GM23248 (cell line): ENCODE measurements around the gene TMEM100. TPM values are rescaled to one million over a fixed set of nuclear protein-coding genes. Genes with fewer than 3 reads are reported as not detected.

Source experiments
- DNase-seq: peaks from one replicate; pipeline ENCODE4 v3.0.0-alpha.2; 2015
- H2AFZ ChIP-seq: fragments of 200-600 bp; sonication (generic); 2 replicates; pipeline ENCODE4 v1.6.1; 2016; ENCODE audit warnings: antibody characterized with exemption
- H3F3A ChIP-seq: fragments of 200-600 bp; sonication (generic); 2 replicates; pipeline ENCODE4 v1.6.1; 2016; ENCODE audit warnings: mild to moderate bottlenecking, antibody characterized with exemption, mixed run types; ENCODE audit not compliant: insufficient read depth
- H3K27ac ChIP-seq: fragments of 200-600 bp; sonication (generic); 2 replicates; pipeline ENCODE4 v1.5.1; 2016; ENCODE audit warnings: mild to moderate bottlenecking
- H3K27me3 ChIP-seq: fragments of 200-600 bp; sonication (generic); replicated peaks from 2 replicates; pipeline ENCODE4 v1.6.1; 2016; ENCODE audit warnings: mild to moderate bottlenecking; ENCODE audit not compliant: insufficient read depth
- H3K36me3 ChIP-seq: fragments of 200-600 bp; sonication (generic); 2 replicates; pipeline ENCODE4 v1.6.1; 2016; ENCODE audit warnings: low read depth, mild to moderate bottlenecking
- H3K4me1 ChIP-seq: fragments of 200-600 bp; sonication (generic); 2 replicates; pipeline ENCODE4 v1.6.1; 2016; ENCODE audit warnings: mild to moderate bottlenecking; ENCODE audit not compliant: insufficient read depth
- H3K4me2 ChIP-seq: fragments of 200-600 bp; sonication (generic); one replicate; pipeline ENCODE4 v1.6.1; 2016; ENCODE audit warnings: mild to moderate bottlenecking; ENCODE audit not compliant: unreplicated experiment
- H3K4me3 ChIP-seq: fragments of 200-600 bp; sonication (generic); 2 replicates; pipeline ENCODE4 v1.5.1; 2016; ENCODE audit warnings: mild to moderate bottlenecking
- H3K79me2 ChIP-seq: fragments of 200-600 bp; sonication (generic); 2 replicates; pipeline ENCODE4 v1.6.1; 2016; ENCODE audit warnings: mild to moderate bottlenecking; ENCODE audit not compliant: insufficient read depth
- H3K9ac ChIP-seq: fragments of 200-600 bp; sonication (generic); 2 replicates; pipeline ENCODE4 v1.6.1; 2016; ENCODE audit warnings: mild to moderate bottlenecking
- H3K9me2 ChIP-seq: fragments of 200-600 bp; sonication (generic); 2 replicates; pipeline ENCODE4 v1.6.1; 2016; ENCODE audit warnings: mixed run types, mild to moderate bottlenecking, moderate library complexity; ENCODE audit not compliant: insufficient read depth
- H3K9me3 ChIP-seq: fragments of 200-600 bp; sonication (generic); one replicate; pipeline ENCODE4 v1.6.1; 2017; ENCODE audit warnings: low read depth
- H4K20me1 ChIP-seq: fragments of 200-600 bp; sonication (generic); 2 replicates; pipeline ENCODE4 v1.6.0; 2016; ENCODE audit not compliant: insufficient read depth
- EZH2 ChIP-seq: fragments of 200-600 bp; sonication (generic); IDR thresholded peaks from 2 replicates; pipeline ENCODE4 v1.6.1; 2018; ENCODE audit warnings: antibody characterized with exemption, mild to moderate bottlenecking; ENCODE audit not compliant: insufficient read depth, poor library complexity, severe bottlenecking
- EZH2phosphoT487 ChIP-seq: fragments of 200-600 bp; sonication (generic); IDR thresholded peaks from 2 replicates; pipeline ENCODE4 v1.6.1; 2018; ENCODE audit warnings: antibody characterized with exemption, moderate library complexity, mild to moderate bottlenecking, low read depth; ENCODE audit not compliant: insufficient read depth
- WGBS, 2 experiments: methylation state at CpG; one replicate each; pipeline ENCODE4 v1.1.6; 2015 to 2017; ENCODE audit warnings: low lambda C conversion rate in 2 of 2, low coverage in 1 of 2; ENCODE audit errors: missing lambda C conversion rate in 2 of 2; 5-methylcytosine and 5-hydroxymethylcytosine counted together
- in situ Hi-C: fragments of 300-500 bp; cut with MboI; formaldehyde crosslinking; loops from 2 replicates; pipeline ENCODE4 v1.15.0; 2020
- polyA plus RNA-seq: library from polyadenylated mRNA; unstranded; fragments of >200 nt; fragmentation: Nextera tagmentation; extraction: Ambion mirVana; gene quantifications from 2 replicates; pipeline ENCODE4 v1.2.1, GENCODE V29; 2016
- total RNA-seq: library from RNA; depleted of rRNA; stranded (reverse); fragments of >200 nt; shearing (Covaris generic); gene quantifications from 2 replicates; pipeline ENCODE4 v1.2.3, GENCODE V29; 2014

TMEM100 gene
- total and polyA plus RNA-seq, 2 experiments from 2014 or later, result 0.18 TPM; not detected in 1

DNA sequence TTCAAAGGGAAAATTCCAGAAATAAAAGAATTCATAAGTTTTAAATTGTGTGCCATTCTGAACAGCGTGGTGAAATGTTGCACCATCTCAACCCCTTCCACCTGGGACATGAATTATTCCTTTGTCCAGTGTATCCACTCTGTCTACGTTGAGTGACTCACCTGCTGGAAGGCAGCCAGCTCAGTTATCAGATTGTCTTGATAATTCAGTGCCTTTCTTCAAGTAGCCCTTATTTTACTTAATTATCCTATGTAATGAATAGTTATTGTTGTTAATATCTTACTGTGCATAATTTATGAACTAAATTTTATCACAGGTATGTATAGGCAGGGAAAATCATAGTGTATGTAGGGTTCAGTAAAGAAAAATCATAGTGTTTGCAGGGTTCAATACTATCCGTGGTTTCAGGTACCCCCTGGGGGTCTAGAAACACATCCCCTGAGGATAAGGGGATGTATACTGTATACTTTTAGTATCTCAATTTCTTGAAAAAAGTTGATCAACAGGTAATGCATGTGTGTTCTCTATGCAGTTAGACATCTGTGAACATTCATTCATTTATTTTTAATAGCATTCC is 20.5 kb upstream of the TMEM100 start:
- no peaks in the 10 kb centered on the region for H4K20me1 ChIP-seq
- H3K9ac ChIP-seq, result no peak overlapping the region
- no peaks in the 10 kb centered on the region for H3K9me2 ChIP-seq
- WGBS, 2 experiments, result 57 to 71% methylated on average over 3 of the region's 3 CpGs
- in situ Hi-C loops, result no loop called here
- no peaks in the 10 kb centered on the region for H3K27me3 ChIP-seq
- H3K27ac ChIP-seq, result no peak overlapping the region
- no peak for TF ChIP-seq EZH2phosphoT487
- TF ChIP-seq EZH2, result no peak
- H3K9me3 ChIP-seq, result no peaks in the 10 kb centered on the region
- H3K4me2 ChIP-seq, result no peak overlapping the region
- H3K4me1 ChIP-seq, result no peaks in the 10 kb centered on the region
- H3K36me3 ChIP-seq, result no peaks in the 10 kb centered on the region
- no peaks in the 10 kb centered on the region for H3F3A ChIP-seq
- H3K79me2 ChIP-seq, result no peaks in the 10 kb centered on the region
- DNase-seq, result no peak
- H3K4me3 ChIP-seq, result no peak overlapping the region
- H2AFZ ChIP-seq, result no peak overlapping the region

DNA sequence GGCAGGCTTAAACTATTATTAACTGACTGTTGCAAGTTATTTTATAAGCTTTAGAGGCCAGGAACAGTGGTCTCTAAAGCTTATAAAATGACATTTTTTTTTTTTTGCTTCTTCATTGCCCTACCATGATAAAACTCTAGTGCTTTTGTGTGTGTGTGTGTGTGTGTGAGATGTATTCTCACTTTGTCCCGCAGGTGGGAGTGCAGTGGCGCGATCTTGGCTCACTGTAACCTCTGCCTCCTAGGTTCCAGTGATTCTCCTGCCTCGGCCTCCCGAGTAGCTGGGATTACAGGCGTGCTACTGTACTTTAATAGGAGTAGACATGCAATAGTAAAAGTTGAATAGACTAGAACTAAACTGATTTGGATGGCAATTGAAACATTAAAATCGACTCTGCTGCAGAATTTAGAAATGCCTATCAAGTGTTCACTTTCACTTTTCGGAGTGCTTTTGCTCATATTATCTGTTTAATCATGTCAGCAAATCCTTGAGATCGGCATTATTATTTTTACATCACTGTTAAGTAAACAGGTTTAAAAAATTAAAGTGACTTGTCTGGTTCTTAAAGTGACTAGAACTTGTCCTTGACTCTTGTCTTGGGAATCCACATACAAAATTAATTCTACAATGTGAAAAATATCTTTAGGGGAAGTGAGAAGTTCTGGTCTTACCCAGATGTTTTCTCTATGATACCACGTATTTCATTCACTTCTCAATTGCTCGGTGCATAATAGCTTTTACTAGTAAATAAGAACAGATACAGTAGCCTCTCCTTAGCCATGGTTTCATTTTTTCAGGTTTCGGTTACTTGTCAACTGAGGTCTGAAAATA is 19.8 kb upstream of the TMEM100 start:
- Histone ChIP-seq H3K27ac (no peak overlapping the region), H3F3A (no peaks in the 10 kb centered on the region), H3K9me2 (no peaks in the 10 kb centered on the region), H3K27me3 (no peaks in the 10 kb centered on the region), H2AFZ (no peak overlapping the region), H3K36me3 (no peaks in the 10 kb centered on the region), H3K79me2 (no peaks in the 10 kb centered on the region), H3K4me3 (no peak overlapping the region), H3K9me3 (no peaks in the 10 kb centered on the region), H4K20me1 (no peaks in the 10 kb centered on the region), H3K4me2 (no peak overlapping the region), H3K9ac (no peak overlapping the region), H3K4me1 (no peaks in the 10 kb centered on the region)
- TF ChIP-seq EZH2phosphoT487, result no peak
- TF ChIP-seq EZH2, result no peak
- WGBS, 2 experiments, result 73 to 77% methylated on average over 12 of the region's 12 CpGs
- DNase-seq, result no peak
- in situ Hi-C loops, result no loop called here

DNA sequence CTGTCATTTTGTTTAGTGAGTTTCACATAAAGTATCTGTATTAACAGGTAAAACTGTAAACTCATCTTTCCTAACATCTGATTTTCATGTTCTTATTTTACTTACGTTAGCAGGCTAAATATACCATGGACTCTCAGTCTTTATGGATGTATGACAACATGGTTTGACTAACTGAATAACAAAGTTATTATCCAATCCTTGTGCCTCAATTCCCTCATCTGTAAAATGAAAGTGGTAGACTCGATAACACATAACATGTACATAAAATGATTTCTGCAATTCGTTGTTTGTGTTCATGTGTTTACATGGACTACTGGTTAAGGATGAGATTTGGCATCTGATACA is 18.7 kb upstream of the TMEM100 start:
- Histone ChIP-seq H3K4me3 (no peak overlapping the region), H3K9ac (no peak overlapping the region), H3K9me2 (no peaks in the 10 kb centered on the region), H2AFZ (no peak overlapping the region), H3K4me1 (no peaks in the 10 kb centered on the region), H3F3A (no peaks in the 10 kb centered on the region), H4K20me1 (no peaks in the 10 kb centered on the region), H3K4me2 (no peak overlapping the region), H3K79me2 (no peaks in the 10 kb centered on the region), H3K27me3 (no peaks in the 10 kb centered on the region), H3K27ac (no peak overlapping the region), H3K9me3 (no peaks in the 10 kb centered on the region), H3K36me3 (no peaks in the 10 kb centered on the region)
- no peak for DNase-seq
- in situ Hi-C loops, result no loop called here
- WGBS, 2 experiments, result 84 to 91% methylated on average over 3 of the region's 3 CpGs
- no peak for TF ChIP-seq EZH2
- no peak for TF ChIP-seq EZH2phosphoT487

DNA sequence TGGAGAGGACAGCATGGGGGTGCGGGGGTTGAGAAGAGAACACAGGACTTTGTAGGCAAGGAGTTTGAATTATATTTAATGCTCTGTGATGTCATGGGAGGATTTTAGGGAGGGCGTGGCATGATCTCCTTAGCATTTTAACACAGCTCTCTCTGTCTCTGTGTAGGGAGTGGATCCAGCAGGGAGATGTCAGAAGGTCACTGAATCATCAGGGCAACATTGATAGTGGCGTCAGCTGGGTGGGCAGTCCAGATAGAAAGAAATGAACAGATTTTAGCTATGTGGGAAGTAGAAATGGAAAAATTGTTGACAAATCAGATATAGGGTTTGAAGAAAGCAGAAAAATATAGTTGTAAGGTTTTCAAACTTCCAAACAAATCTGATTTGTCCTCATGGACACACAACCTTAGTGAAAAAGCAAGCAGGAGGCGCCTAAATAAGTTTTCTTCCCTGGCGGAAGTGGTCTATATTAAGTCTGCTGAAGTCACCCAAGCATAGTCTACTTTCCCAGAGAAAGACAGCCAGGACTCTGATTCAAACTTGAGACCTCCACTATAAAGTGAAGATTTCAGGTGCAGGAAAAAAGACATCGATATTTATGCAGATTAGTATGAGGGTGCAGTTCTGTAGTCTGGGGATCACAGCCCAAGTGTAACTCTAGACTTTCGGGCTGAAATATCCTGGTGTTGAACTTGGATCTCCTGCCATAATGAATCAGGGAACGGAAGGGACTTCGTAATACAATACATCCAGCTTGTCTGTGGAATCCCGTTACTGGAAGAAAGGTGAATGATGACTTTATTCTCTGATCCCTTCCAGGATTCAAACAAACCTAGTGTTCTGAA is 18.1 kb upstream of the TMEM100 start:
- H3K4me3 ChIP-seq, result no peak overlapping the region
- no peaks in the 10 kb centered on the region for H4K20me1 ChIP-seq
- WGBS, 2 experiments, result 85 to 86% methylated on average over 10 of the region's 10 CpGs
- H3K79me2 ChIP-seq, result no peaks in the 10 kb centered on the region
- no peak overlapping the region for H3K9ac ChIP-seq
- TF ChIP-seq EZH2 (no peak), EZH2phosphoT487 (no peak)
- in situ Hi-C loops, result no loop called here
- DNase-seq, result no peak
- H3F3A ChIP-seq, result no peaks in the 10 kb centered on the region
- H3K27ac ChIP-seq, result no peak overlapping the region
- H3K27me3 ChIP-seq, result no peaks in the 10 kb centered on the region
- no peaks in the 10 kb centered on the region for H3K4me1 ChIP-seq
- no peaks in the 10 kb centered on the region for H3K9me2 ChIP-seq
- H3K4me2 ChIP-seq, result no peak overlapping the region
- H2AFZ ChIP-seq, result no peak overlapping the region
- no peaks in the 10 kb centered on the region for H3K9me3 ChIP-seq
- H3K36me3 ChIP-seq, result no peaks in the 10 kb centered on the region
